ENCODE measurements around the gene NSD2.

The NSD2 gene

DNA sequence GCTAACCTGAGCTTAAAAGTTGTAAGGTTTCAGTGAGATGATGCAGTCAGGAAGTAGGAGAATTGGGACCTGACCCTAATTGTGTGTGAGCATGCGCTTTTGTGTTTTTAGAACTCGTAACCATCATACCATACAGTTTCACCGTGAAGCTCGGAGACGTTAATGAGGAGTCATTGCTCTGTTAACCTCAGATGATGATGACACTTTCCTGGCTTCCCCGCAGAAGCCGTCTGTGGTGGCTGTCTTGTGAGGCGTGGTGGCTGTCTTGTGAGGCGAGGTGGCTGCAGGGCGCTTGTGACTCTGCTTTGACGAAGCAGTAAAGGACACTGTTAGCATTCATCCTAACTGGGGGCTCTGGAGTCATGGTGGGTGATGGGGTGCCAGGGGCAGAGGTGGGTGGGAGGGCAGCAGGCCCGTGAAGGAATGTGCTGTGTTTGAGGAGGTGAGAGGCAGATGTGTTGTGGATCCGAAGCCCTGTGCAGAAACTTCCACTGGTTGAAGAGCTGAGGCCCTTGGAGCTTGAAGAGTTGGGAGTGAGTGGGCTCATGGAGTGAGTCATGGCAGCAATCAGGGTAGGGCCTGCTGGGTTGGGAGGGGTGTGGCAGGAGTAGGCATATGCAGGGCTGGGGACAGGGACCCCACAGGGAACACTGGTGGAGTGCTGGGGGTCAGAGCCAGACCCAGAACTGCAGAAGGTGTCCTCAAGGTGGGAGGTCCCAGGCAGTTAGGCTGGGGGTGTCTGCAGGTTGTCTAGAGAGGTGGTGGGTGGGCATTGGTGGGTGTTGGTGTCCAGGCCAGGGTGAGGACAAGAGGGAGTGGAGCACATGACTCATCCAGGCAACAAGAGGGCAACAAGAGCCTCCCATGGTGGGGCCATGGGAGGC is 57.4 kb downstream of the NSD2 start:
- TF ChIP-seq, protein P1, sequence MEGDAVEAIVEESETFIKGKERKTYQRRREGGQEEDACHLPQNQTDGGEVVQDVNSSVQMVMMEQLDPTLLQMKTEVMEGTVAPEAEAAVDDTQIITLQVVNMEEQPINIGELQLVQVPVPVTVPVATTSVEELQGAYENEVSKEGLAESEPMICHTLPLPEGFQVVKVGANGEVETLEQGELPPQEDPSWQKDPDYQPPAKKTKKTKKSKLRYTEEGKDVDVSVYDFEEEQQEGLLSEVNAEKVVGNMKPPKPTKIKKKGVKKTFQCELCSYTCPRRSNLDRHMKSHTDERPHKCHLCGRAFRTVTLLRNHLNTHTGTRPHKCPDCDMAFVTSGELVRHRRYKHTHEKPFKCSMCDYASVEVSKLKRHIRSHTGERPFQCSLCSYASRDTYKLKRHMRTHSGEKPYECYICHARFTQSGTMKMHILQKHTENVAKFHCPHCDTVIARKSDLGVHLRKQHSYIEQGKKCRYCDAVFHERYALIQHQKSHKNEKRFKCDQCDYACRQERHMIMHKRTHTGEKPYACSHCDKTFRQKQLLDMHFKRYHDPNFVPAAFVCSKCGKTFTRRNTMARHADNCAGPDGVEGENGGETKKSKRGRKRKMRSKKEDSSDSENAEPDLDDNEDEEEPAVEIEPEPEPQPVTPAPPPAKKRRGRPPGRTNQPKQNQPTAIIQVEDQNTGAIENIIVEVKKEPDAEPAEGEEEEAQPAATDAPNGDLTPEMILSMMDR (conservative IDR thresholded peaks at IDR 0.05; ENCODE audit: low read depth, low read length): no peak
- no peak for DNase-seq (ENCODE audit: low read depth)
- no peak overlapping the region for H3K4me3 ChIP-seq (ENCODE audit: low read length)

DNA sequence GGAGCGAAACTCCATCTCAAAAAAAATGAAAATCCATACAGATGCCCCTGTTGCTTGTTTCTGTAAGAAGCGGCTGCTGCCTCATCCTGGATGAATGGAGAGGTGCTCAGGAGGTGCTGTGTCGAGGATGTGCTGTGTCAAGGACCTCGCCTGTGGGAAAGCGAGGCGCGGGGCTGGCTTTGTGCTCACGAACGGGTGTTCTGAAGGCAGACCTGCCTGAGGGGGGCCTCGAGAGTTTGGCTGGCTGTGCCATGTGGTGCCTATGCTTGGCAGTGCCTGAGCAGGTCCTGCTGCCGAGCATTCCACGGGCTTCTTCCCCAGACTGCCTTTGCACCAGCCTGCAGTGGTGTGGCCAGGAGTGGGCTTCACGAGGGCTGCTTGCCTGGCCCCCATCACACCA is 61.5 kb downstream of the NSD2 start:
- H3K4me3 ChIP-seq (ENCODE audit: low read length): no peak overlapping the region
- DNase-seq (ENCODE audit: low read depth): no peak
- TF ChIP-seq, protein P1 (conservative IDR thresholded peaks at IDR 0.05; ENCODE audit: low read depth, low read length): no peak

- DNase-seq (ENCODE audit: low read depth): no peak
- TF ChIP-seq, protein P1 (conservative IDR thresholded peaks at IDR 0.05; ENCODE audit: low read depth, low read length): no peak
- no peak overlapping the region for H3K4me3 ChIP-seq (ENCODE audit: low read length)
Measured at GRCh38 chr4:1933700-1934099, 62.5 kb downstream of the NSD2 start.

GRCh38 chr4:1937550-1937949 is 66.4 kb downstream of the NSD2 start:
- TF ChIP-seq, protein P1 (conservative IDR thresholded peaks at IDR 0.05; ENCODE audit: low read depth, low read length): no peak
- no peak overlapping the region for H3K4me3 ChIP-seq (ENCODE audit: low read length)
- no peak for DNase-seq (ENCODE audit: low read depth)

GRCh38 chr4:1938027-1938426 is 66.8 kb downstream of the NSD2 start:
- TF ChIP-seq, protein P1 (conservative IDR thresholded peaks at IDR 0.05; ENCODE audit: low read depth, low read length): no peak

GRCh38 chr4:1939664-1940509 is 68.7 kb downstream of the NSD2 start:
- TF ChIP-seq, protein P1 (conservative IDR thresholded peaks at IDR 0.05; ENCODE audit: low read depth, low read length): no peak
- no peak overlapping the region for H3K4me3 ChIP-seq (ENCODE audit: low read length)
- peak; percentile 54 for DNase-seq (ENCODE audit: low read depth)

More at GRCh38 chr4:1938027-1938426, 66.8 kb downstream of the NSD2 start:
- DNase-seq (ENCODE audit: low read depth): no peak
- H3K4me3 ChIP-seq (ENCODE audit: low read length): no peak overlapping the region

All from retinal pigment epithelial cell (primary cell).